ENCODE data around the gene ABCA2.
"Not testable (repeated sequence)": the region's sequence is repeated elsewhere in the genome, so short reads cannot be mapped to it uniquely, and the experiment has no call there.

The ABCA2 gene

DNA sequence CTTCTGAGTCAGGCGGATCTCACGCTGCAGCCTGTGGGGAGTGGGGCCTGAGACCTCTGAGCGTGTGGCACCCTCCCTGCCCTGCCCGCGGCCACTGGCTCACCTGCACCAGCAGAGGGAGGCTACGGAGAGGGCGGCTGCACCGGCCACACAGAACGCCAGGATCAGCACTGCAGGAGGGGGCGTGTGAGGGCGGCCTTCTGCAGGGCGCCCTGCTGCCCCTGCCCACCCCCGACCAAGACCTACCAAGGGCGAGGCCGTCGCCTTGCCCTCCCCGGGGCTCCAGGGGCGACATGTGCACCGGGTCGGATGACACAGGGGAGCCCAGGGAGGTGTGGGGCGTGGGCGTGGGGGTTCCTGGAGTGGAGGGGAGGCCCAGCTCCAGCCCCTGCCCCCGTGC lies 12.5 kb upstream of the ABCA2 start:
- Histone ChIP-seq H3K27me3 (ENCODE audit: control insufficient read depth in 1 of 2, insufficient read depth in 2 of 2, low read length in 2 of 2) (peaks cover 0 to 3% of the 10 kb centered on the region in 2 donors), H3K4me3 (ENCODE audit: low read depth in 1 of 2, low read length in 2 of 2) (no peak overlapping the region), H3K27ac (ENCODE audit: low read depth, low read length) (no peak overlapping the region), H3K9ac (ENCODE audit: low read length) (no peak overlapping the region), H3K36me3 (ENCODE audit: insufficient read depth, low read length) (peaks cover 9% of the 10 kb centered on the region), H3K9me3 (ENCODE audit: low read length) (no peaks in the 10 kb centered on the region), H3K4me1 (ENCODE audit: insufficient read depth, low read length) (peaks cover 10% of the 10 kb centered on the region)

DNA sequence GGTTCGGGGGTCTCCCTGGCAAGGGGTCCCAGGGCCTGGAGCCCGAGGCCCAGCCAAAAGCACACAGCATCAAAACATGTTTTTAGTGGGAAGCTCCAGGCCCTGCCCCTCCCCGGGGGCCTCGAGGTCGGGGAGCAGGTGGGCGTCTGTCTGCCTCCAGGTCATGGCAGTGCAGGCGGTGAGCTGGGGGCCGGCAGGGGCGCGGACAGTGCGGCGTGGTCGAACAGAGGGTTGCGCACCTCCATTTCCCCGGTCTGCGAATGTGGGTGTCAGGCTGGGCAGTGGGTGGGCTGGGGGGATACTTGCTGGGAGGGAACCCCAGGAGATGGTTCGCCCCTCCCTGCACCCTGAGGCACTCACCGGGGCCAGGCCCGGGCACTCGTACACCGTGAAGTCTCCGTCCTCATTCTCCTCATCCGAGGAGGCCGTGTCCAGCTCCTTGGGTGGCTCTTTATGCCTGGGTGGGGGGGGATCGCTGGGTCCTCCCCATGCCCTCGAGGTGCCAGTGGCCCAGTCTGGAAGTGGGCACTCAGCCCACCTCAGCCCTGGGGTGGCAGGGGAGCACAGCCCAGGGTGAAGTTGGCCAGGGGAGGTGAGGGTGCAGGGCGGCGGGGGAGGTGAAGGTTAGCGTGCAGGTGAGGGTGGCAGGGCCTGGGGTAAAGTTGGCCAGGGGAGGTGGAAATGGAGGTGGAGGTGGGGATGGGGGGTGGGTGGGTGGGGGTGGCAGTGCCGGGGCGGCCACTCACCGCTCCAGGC lies 11.8 kb upstream of the ABCA2 start:
- no peak overlapping the region for H3K4me3 ChIP-seq (ENCODE audit: low read depth in 1 of 2, low read length in 2 of 2)
- H3K4me1 ChIP-seq (ENCODE audit: insufficient read depth, low read length), result peaks cover 6% of the 10 kb centered on the region
- no peaks in the 10 kb centered on the region for H3K9me3 ChIP-seq (ENCODE audit: low read length)
- no peak overlapping the region for H3K27ac ChIP-seq (ENCODE audit: low read depth, low read length)
- peaks cover 9% of the 10 kb centered on the region for H3K36me3 ChIP-seq (ENCODE audit: insufficient read depth, low read length)
- peaks cover 3% of the 10 kb centered on the region in 2 donors for H3K27me3 ChIP-seq (ENCODE audit: control insufficient read depth in 1 of 2, insufficient read depth in 2 of 2, low read length in 2 of 2)
- H3K9ac ChIP-seq (ENCODE audit: low read length), result no peak overlapping the region

DNA sequence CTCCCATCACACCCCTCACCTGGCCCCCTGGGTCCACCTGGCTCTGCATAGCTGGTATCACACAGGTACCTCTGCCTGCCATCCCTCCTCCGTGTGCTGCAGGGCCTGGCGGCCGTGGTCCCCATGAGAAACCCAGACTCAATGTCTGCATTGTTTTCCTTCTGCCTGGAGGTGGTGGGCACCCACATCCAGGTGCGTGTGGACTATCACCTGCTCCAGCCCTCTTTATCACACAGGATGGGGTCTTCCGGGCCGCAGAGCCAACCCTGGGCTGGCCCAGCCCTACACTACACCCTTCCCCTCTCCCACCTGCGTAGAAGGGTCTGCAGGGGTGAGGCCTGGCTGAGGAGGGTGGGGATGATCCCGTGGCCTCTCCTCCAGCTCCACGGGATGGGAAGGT lies 10.9 kb upstream of the ABCA2 start:
- no peaks in the 10 kb centered on the region for H3K9me3 ChIP-seq (ENCODE audit: low read length)
- H3K27me3 ChIP-seq (ENCODE audit: control insufficient read depth in 1 of 2, insufficient read depth in 2 of 2, low read length in 2 of 2), result peaks cover 3 to 7% of the 10 kb centered on the region in 2 donors
- H3K27ac ChIP-seq (ENCODE audit: low read depth, low read length), result no peak overlapping the region
- H3K4me3 ChIP-seq (ENCODE audit: low read depth in 1 of 2, low read length in 2 of 2), result no peak overlapping the region
- peaks cover 9% of the 10 kb centered on the region for H3K36me3 ChIP-seq (ENCODE audit: insufficient read depth, low read length)
- no peak overlapping the region for H3K9ac ChIP-seq (ENCODE audit: low read length)
- H3K4me1 ChIP-seq (ENCODE audit: insufficient read depth, low read length), result no peaks in the 10 kb centered on the region

DNA sequence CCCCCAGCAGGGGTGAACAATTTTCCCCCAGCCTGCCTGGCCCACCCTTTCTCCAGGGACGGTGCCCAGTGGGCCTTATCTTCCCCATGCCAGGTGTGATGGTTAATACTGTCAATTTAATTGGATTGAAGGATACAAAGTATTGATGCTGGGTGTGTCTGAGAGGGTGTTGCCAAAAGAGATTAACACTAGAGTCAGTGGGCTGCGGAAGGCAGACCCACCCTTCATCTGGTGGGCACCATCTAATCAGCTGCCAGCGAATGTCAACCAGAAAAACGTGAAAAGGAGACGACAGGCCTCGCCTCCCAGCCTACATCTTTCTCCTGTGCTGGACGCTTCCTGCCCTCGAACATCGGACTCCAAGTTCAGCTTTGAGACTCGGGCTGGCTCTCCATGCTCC lies 9.4 kb upstream of the ABCA2 start:
- H3K9me3 ChIP-seq (ENCODE audit: low read length), result no peaks in the 10 kb centered on the region
- peaks cover 3 to 7% of the 10 kb centered on the region in 2 donors for H3K27me3 ChIP-seq (ENCODE audit: control insufficient read depth in 1 of 2, insufficient read depth in 2 of 2, low read length in 2 of 2)
- H3K36me3 ChIP-seq (ENCODE audit: insufficient read depth, low read length), result peaks cover 9% of the 10 kb centered on the region
- H3K9ac ChIP-seq (ENCODE audit: low read length), result no peak overlapping the region
- H3K27ac ChIP-seq (ENCODE audit: low read depth, low read length), result no peak overlapping the region
- H3K4me3 ChIP-seq (ENCODE audit: low read depth in 1 of 2, low read length in 2 of 2), result no peak overlapping the region
- H3K4me1 ChIP-seq (ENCODE audit: insufficient read depth, low read length), result no peaks in the 10 kb centered on the region

DNA sequence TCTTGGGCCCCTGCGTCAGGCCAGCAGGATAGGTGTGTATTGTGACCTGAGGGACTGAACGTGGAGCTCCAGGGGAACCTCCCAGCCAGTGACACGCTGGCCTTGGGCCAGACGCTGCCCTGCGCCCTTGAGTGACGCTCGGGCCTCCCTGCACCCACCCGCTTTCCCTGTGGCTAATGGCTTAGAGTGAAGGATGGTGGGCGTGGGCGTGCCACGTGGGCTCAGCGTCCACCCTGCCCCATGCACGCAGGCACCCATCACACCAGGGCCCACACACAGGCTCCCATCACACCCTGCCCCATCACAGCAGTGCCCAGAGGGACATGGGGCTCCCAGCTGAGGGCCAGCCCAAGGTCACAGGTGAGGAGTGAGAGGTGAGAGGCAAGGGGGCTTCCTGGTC lies 9.0 kb upstream of the ABCA2 start:
- Histone ChIP-seq H3K9me3 (ENCODE audit: low read length) (no peaks in the 10 kb centered on the region), H3K27me3 (ENCODE audit: control insufficient read depth in 1 of 2, insufficient read depth in 2 of 2, low read length in 2 of 2) (peaks cover 3 to 7% of the 10 kb centered on the region in 2 donors), H3K4me1 (ENCODE audit: insufficient read depth, low read length) (no peaks in the 10 kb centered on the region), H3K9ac (ENCODE audit: low read length) (no peak overlapping the region), H3K36me3 (ENCODE audit: insufficient read depth, low read length) (peaks cover 9% of the 10 kb centered on the region), H3K27ac (ENCODE audit: low read depth, low read length) (no peak overlapping the region), H3K4me3 (ENCODE audit: low read depth in 1 of 2, low read length in 2 of 2) (no peak overlapping the region)

DNA sequence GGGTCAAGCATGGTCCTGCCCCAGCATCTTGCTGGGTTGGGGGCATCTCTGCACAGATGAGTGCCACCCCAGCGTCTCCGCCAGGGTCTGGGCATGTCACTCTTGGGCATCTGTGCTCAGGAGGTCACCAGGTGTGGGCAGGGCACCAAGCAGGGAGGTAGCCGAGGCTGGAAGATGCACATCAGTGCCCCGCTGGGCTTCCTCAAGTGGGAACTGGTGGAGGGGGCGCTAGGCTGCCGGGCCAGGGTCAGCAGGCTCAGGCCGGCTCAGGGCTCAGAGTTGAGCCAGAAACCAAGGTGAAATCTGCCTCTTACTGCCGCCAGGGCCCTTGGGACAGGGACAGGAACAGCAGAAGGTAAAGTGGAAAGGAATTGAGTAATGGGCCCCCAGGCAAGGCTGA lies 7.9 kb upstream of the ABCA2 start:
- H3K27me3 ChIP-seq (ENCODE audit: control insufficient read depth in 1 of 2, insufficient read depth in 2 of 2, low read length in 2 of 2), result peaks cover 3 to 7% of the 10 kb centered on the region in 2 donors
- H3K36me3 ChIP-seq (ENCODE audit: insufficient read depth, low read length), result peaks cover 9% of the 10 kb centered on the region
- no peaks in the 10 kb centered on the region for H3K4me1 ChIP-seq (ENCODE audit: insufficient read depth, low read length)
- no peak overlapping the region for H3K4me3 ChIP-seq (ENCODE audit: low read depth in 1 of 2, low read length in 2 of 2)
- H3K27ac ChIP-seq (ENCODE audit: low read depth, low read length), result no peak overlapping the region
- H3K9ac ChIP-seq (ENCODE audit: low read length), result no peak overlapping the region
- H3K9me3 ChIP-seq (ENCODE audit: low read length), result no peaks in the 10 kb centered on the region

DNA sequence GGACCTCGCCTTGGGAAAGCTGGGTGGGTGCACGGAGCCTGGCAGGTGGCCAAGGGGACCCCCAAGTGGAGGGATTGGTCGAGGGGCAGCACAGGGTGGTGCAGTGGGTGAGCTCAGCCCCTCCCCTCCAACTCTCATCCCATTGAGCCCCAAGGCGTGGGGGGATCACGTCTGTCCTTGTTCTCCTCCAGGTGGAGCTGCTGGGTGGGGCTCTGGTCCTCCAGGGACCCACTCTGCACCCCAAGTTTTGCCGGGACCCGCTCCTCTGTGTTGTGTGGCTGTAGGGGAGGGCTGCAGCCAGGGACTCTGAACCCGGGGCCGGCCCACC lies 7.4 kb upstream of the ABCA2 start:
- Histone ChIP-seq H3K27ac (ENCODE audit: low read depth, low read length) (no peak overlapping the region), H3K4me3 (ENCODE audit: low read depth in 1 of 2, low read length in 2 of 2) (no peak overlapping the region), H3K9me3 (ENCODE audit: low read length) (no peaks in the 10 kb centered on the region), H3K4me1 (ENCODE audit: insufficient read depth, low read length) (no peaks in the 10 kb centered on the region), H3K27me3 (ENCODE audit: control insufficient read depth in 1 of 2, insufficient read depth in 2 of 2, low read length in 2 of 2) (peaks cover 3 to 7% of the 10 kb centered on the region in 2 donors), H3K9ac (ENCODE audit: low read length) (no peak overlapping the region), H3K36me3 (ENCODE audit: insufficient read depth, low read length) (peaks cover 9% of the 10 kb centered on the region)

DNA sequence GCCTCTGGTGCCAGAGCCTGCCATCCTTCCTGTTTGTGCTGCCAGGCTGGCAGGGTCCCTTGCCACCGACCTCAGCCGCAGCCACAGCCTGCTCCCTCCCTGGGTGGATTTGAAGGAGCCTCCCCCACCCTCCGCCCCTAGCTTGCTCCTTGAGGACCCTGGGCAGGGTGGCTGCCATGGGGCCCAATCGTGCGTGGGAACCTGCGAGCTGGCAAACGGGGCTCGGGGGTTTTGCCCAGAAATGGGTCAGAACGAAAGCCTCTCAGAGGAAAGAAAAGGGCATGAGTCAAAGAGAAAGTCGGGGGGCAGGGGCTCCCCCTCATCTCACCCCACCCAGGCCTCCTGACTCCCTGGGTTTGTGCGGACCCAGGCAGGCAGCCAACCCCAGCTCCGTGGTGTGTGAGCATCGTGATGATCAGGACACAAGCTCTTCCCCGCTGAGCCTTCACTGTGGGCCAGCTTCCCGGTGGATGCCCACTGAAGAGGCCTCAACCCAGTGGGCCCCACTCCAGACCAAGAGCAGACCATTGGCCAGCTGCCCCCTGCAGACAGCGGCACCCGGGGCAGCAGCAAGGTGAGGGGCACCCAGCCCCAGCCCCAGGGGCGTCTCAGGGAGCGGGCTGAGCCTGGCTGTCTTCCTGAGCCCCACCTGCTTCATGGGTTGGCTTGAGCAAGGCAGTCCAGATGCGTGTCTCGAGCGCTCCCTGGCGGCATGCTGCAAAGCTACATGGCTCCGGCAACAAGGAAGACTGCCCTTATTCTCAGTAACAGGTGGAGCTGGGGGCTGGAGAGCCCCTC lies 6.9 kb upstream of the ABCA2 start:
- Histone ChIP-seq H3K27ac (ENCODE audit: low read depth, low read length) (no peak overlapping the region), H3K9me3 (ENCODE audit: low read length) (no peaks in the 10 kb centered on the region)

DNA sequence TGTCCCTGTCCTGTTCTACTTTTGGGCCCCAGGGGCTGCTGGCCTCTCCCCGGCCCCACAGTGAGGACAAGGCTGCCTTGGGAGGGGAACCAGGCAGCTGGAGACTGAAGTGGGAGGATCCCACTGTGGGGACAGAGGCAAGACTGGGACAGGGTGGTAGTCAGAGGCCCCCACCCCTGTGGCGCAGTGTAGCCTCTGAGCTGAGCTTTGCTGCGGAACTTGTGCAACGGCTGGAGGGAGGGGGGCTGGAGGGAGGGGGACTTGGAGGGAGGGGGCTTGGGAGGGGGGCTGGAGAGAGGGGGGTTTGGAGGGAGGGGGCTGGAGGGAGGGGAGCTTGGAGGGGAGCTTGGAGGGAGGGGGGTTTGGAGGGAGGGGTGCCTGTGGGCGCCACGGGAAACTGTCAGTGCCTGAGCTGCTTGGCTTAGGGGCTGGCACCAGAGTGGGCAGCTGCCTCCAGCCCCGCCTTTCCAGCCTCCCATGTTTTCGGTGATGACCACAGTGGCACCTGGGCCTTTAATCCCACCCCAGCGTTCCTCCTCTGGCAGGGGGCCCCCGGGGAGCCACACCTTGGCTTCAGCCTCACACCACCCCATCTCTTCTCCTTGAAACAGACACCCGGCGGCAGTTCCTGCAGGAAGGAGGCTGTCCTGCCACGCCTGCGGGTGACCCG lies 6.1 kb upstream of the ABCA2 start:
- Histone ChIP-seq H3K9me3 (ENCODE audit: low read length) (no peaks in the 10 kb centered on the region), H3K27me3 (ENCODE audit: control insufficient read depth in 1 of 2, insufficient read depth in 2 of 2, low read length in 2 of 2) (peaks cover 3 to 7% of the 10 kb centered on the region in 2 donors), H3K27ac (ENCODE audit: low read depth, low read length) (no peak overlapping the region), H3K36me3 (ENCODE audit: insufficient read depth, low read length) (peaks cover 6% of the 10 kb centered on the region), H3K4me1 (ENCODE audit: insufficient read depth, low read length) (peaks cover 6% of the 10 kb centered on the region), H3K4me3 (ENCODE audit: low read depth in 1 of 2, low read length in 2 of 2) (no peak overlapping the region), H3K9ac (ENCODE audit: low read length) (no peak overlapping the region)

More for the DNA sequence above, 6.9 kb upstream of the ABCA2 start:
- Histone ChIP-seq H3K4me3 (ENCODE audit: low read depth in 1 of 2, low read length in 2 of 2) (no peak overlapping the region), H3K4me1 (ENCODE audit: insufficient read depth, low read length) (no peaks in the 10 kb centered on the region), H3K9ac (ENCODE audit: low read length) (no peak overlapping the region), H3K27me3 (ENCODE audit: control insufficient read depth in 1 of 2, insufficient read depth in 2 of 2, low read length in 2 of 2) (peaks cover 3 to 7% of the 10 kb centered on the region in 2 donors), H3K36me3 (ENCODE audit: insufficient read depth, low read length) (peaks cover 9% of the 10 kb centered on the region)

DNA sequence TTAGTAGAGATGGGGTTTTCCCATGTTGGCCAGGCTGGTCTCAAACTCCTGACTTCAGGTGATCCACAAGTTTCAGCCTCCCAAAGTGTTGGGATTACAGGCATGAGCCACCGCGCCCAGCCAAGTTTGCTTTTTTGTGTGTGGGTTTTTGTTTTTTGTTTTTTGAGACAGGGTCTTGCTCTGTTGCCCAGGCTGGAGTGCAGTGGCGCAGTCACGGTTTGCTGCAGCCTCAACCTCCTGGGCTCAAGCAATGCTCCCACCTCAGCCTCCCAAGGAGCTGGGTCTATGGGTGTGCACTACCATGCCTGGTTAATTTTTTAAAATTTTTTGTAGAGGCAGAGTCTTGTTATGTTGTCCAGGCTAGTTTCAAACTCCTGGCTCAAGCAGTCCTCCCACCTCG lies 5.4 kb upstream of the ABCA2 start:
- peaks cover 13% of the 10 kb centered on the region for H3K4me1 ChIP-seq (ENCODE audit: insufficient read depth, low read length)
- H3K27me3 ChIP-seq (ENCODE audit: control insufficient read depth in 1 of 2, insufficient read depth in 2 of 2, low read length in 2 of 2); H3K9ac ChIP-seq (ENCODE audit: low read length); H3K36me3 ChIP-seq (ENCODE audit: insufficient read depth, low read length); H3K27ac ChIP-seq (ENCODE audit: low read depth, low read length); H3K4me3 ChIP-seq (ENCODE audit: low read depth in 1 of 2, low read length in 2 of 2); H3K9me3 ChIP-seq (ENCODE audit: low read length): not testable (repeated sequence)

DNA sequence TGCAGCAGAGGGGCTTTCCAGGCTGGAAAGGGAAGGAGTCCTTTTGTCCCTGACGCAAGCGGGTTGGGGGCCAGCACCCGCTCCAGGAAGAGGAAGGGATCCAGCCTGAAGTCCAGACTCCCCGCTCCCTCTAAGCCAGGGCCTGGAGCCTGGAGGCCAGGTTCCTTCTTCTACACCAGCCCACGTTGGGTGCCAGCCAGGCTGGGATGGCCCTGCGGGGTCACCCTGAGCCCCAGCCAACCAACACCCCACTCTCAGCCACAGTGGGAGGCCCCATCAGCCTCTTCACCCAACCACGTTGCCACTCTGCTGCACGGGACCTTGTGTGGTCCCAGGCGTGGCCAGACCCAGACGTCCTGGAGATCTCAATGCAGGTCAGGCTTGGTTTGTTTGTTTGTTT lies 4.8 kb upstream of the ABCA2 start:
- H3K36me3 ChIP-seq (ENCODE audit: insufficient read depth, low read length), result no peaks in the 10 kb centered on the region
- no peak overlapping the region for H3K27ac ChIP-seq (ENCODE audit: low read depth, low read length)
- H3K27me3 ChIP-seq (ENCODE audit: control insufficient read depth in 1 of 2, insufficient read depth in 2 of 2, low read length in 2 of 2), result peaks cover 3 to 7% of the 10 kb centered on the region in 2 donors
- no peak overlapping the region for H3K4me3 ChIP-seq (ENCODE audit: low read depth in 1 of 2, low read length in 2 of 2)
- H3K9me3 ChIP-seq (ENCODE audit: low read length), result no peaks in the 10 kb centered on the region
- H3K4me1 ChIP-seq (ENCODE audit: insufficient read depth, low read length), result peaks cover 14% of the 10 kb centered on the region
- H3K9ac ChIP-seq (ENCODE audit: low read length), result no peak overlapping the region

Measured in muscle layer of colon (tissue), 2 donors.